ENCODE data around the gene FAM161B. TPM values are rescaled to one million over a fixed set of nuclear protein-coding genes. Genes with fewer than 3 reads are reported as not detected.

Gene FAM161B
- total and polyA plus RNA-seq, 2 of the 13 experiments (the other 11 are each of a cell fraction or from before 2014, with no cell fraction given), result 1.6 to 2.0 TPM

GRCh38 chr14:73997108-73997943 lies 47.4 kb upstream of the FAM161B start (continued):
- no peak; the same call in 1 of the 2 replicates for TF ChIP-seq CHCHD3 (CRISPR knock-in tag; IDR thresholded peaks at IDR 0.05)
- TF ChIP-seq IRX3 (CRISPR knock-in tag; IDR thresholded peaks at IDR 0.05; ENCODE audit: borderline replicate concordance, low read depth), result no peak
- TF ChIP-seq TOE1 (CRISPR knock-in tag; IDR thresholded peaks at IDR 0.05), result no peak
- TF ChIP-seq TBX2 (CRISPR knock-in tag; IDR thresholded peaks at IDR 0.05; ENCODE audit: borderline replicate concordance), result 0 out of 2 replicates have a peak, but pooled peaks have one; percentile 31
- TF ChIP-seq U2AF1 (optimal IDR thresholded peaks at IDR 0.05; ENCODE audit: low read depth, low read length), result no peak
- TF ChIP-seq HIVEP1 (CRISPR knock-in tag; IDR thresholded peaks at IDR 0.05), result no peak
- TF ChIP-seq THAP9 (CRISPR knock-in tag; IDR thresholded peaks at IDR 0.05; ENCODE audit: borderline replicate concordance), result no peak
- no peak for TF ChIP-seq ZNF784 (CRISPR knock-in tag; IDR thresholded peaks at IDR 0.05; ENCODE audit: borderline replicate concordance)
- TF ChIP-seq ZNF670 (CRISPR knock-in tag; IDR thresholded peaks at IDR 0.05; ENCODE audit: borderline replicate concordance), result no peak; the same call in 1 of the 2 replicates
- TF ChIP-seq SNAPC4 (CRISPR knock-in tag; IDR thresholded peaks at IDR 0.05), result no peak
- peak; percentile 90 for TF ChIP-seq ASH2L (IDR thresholded peaks at IDR 0.05; ENCODE audit: insufficient read length, low read depth, low read length)
- no peak for TF ChIP-seq ZNF776 (CRISPR knock-in tag; IDR thresholded peaks at IDR 0.05)
- TF ChIP-seq ZNF614 (CRISPR knock-in tag; IDR thresholded peaks at IDR 0.05; ENCODE audit: borderline replicate concordance), result no peak; the same call in 1 of the 2 replicates
- TF ChIP-seq BRD4 (CRISPR knock-in tag; IDR thresholded peaks at IDR 0.05), result peak; percentile 15; the same call in 1 of the 2 replicates
- no peak for TF ChIP-seq GFI1 (CRISPR knock-in tag; IDR thresholded peaks at IDR 0.05; ENCODE audit: borderline replicate concordance)
- TF ChIP-seq ZSCAN22 (CRISPR knock-in tag; IDR thresholded peaks at IDR 0.05), result no peak
- TF ChIP-seq ZNF513 (CRISPR knock-in tag; conservative IDR thresholded peaks at IDR 0.05), result no peak

Data from HepG2 (cell line).